Islet of Langerhans (tissue), 1 donor: ENCODE results near the gene ADAM11.

Experiments used
- FAIRE-seq: peaks from one replicate; lab custom pipeline; 2011; peaks lifted over from hg19 to GRCh38; lab: Jason Lieb, UNC

ADAM11 gene

GRCh38 chr17:44757918-44758413 lies 822 bp upstream of the ADAM11 start:
- no peak for FAIRE-seq

GRCh38 chr17:44759086-44759915 lies 513 bp downstream of the ADAM11 start:
- FAIRE-seq = no peak

DNA sequence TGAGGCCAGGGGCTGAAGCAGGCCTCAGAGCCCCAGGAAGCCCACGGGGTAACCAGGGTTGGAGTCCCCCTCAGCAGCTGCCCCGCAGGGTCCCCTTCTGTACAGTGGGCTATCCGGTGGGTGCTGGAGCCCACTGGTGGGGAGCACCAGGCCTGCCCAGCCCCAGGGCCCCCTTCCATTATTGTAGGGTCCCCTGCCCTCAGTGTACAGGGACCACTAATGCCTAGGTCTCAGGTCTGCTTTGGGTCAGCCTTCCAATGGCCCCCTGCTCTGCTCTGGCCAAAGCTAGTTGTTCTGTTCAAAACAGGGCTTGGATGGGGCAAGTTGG lies 1.1 kb downstream of the ADAM11 start:
- no peak for FAIRE-seq

- FAIRE-seq = no peak
Observed at GRCh38 chr17:44760474-44761308, 1.9 kb downstream of the ADAM11 start.

- no peak for FAIRE-seq
Observed at GRCh38 chr17:44761932-44762810, 3.4 kb downstream of the ADAM11 start.

DNA sequence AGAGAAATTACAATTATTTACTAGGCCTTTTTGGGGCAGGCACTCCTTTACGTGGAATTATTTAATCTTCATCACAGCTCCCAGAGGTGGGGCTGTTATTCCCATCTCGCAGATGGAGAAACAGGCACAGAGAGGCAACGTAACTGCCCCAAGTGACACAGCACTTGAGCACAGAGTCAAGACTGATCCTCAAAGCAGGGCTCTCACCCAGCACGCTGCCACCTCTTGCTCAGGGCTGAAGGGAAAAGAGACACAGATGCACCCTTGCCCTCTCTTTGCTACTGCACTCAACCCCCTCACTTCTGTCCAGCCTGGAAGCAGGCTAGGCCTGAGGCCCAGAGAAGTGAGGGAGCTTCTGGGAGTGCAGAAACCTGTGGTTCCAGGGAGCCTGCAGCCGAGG lies 4.4 kb downstream of the ADAM11 start:
- no peak for FAIRE-seq

DNA sequence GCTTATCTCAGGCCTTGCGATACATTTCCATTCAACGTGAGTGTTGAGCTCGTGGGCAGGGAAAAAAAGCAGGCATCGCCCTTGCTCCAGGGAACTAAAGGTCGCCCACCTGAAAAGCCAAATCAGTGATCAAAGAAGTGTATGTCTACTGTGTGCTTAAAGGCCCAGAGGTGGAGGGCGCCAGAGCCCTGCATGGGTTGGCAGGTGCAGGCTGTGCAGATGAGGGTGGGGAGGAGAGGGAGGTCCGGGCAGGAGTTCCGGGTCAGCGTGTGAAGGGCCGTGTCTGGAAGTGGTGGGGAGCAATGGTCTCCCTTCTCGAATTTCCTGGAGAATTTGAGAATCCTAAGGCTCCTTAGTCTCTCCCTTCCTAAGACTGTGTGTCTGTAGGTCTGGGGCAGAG lies 7.2 kb downstream of the ADAM11 start:
- FAIRE-seq = no peak

GRCh38 chr17:44766409-44767038 lies 7.7 kb downstream of the ADAM11 start:
- FAIRE-seq = no peak

DNA sequence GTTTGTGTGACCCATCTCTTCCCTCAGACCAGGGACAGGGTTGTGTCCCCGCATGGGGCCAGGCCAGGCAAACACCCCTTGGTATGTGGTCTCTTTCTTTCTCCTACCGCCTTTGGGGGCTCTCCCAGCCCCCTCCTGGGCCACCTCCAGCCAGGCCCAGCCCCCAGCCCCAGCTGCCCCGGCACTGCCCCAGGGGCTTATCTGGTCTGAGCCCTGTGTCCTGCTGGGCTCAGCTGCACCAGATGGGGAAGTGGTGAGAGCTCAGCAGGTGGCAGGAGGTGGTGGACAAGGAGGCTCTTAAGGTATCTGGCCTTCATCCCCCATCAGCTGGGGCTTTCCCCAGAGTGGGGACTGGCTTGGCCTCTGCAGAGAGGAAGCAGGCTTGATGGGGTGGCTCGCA lies 8.7 kb downstream of the ADAM11 start:
- no peak for FAIRE-seq

- no peak for FAIRE-seq
Observed at GRCh38 chr17:44768505-44769142, 9.8 kb downstream of the ADAM11 start.

DNA sequence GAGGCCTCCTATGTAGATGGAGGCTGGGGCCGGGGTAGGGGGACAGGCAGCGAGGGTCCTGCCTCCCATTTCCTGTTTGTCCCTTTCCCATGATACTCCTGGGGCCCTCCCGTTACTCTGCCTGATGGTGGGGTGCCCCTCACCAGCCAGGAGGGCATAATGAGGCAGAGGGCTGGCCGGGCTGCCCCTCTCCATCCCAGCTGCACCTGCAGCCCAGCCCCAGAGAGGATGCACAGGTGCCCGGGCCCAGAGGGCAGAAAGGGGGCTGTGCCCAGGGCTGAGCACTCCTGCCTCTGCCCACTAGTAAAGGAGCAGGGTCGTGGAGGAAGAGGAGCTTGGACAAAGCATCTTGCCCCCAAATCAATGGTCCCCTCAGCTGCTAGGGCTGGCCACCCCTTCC lies 10.4 kb downstream of the ADAM11 start:
- no peak for FAIRE-seq

DNA sequence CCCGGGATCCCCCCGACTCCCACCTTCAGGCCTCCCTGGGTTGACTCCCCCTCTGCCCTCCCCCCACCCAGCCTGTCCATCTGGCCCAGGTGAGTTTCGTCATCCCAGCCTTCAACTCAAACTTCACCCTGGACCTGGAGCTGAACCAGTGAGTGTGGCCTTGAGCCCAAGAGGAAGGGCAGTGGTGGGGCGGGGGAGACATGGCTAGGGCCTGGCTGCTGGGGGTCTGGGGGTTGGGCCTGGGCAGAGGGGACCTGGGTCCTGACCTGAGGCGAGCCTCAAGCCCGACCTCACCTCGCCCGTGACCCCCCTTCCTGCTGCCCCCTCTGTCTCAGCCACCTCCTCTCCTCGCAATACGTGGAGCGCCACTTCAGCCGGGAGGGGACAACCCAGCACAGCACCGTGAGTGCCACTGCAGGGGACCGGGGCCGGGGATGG lies 10.9 kb downstream of the ADAM11 start:
- FAIRE-seq = no peak

GRCh38 chr17:44770166-44770925 lies 11.6 kb downstream of the ADAM11 start:
- FAIRE-seq = no peak

GRCh38 chr17:44772308-44773045 lies 13.7 kb downstream of the ADAM11 start:
- FAIRE-seq = no peak

- FAIRE-seq = no peak
Observed at GRCh38 chr17:44773140-44773539, 14.4 kb downstream of the ADAM11 start.

- no peak for FAIRE-seq
Observed at GRCh38 chr17:44774271-44775135, 15.7 kb downstream of the ADAM11 start.

DNA sequence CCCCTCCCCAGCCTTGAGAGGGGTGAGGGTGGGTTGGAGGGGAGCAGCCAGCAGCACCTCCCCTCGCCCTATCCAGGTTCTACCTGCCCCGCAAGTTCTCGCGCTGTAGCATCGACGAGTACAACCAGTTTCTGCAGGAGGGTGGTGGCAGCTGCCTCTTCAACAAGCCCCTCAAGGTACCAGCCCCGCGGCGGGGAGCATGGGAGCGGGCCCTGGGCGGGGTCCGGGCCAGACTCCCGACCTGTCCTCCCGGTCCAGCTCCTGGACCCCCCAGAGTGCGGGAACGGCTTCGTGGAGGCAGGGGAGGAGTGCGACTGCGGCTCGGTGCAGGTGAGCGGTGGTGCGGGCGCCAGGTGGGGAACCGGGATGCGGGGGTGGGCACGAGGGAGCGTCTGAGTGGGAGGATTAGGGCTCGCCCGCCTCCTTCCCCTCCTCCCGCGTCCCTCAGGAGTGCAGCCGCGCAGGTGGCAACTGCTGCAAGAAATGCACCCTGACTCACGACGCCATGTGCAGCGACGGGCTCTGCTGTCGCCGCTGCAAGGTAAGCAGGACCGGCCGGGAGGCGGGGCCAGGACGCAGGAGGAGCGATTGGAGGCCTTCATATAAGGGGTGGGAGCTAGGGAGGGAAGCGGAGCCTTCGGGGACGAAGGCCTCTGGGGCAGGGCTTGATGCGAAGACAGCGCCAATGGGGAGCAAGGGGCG lies 16.5 kb downstream of the ADAM11 start:
- no peak for FAIRE-seq
